OCI-LY3 (cell line): ENCODE results near the gene GPR37L1.

Source experiments
- H2AFZ ChIP-seq: fragments of 200-600, 300-600 bp; shearing (Covaris generic); 2 replicates; pipeline ENCODE4 v1.6.0; 2014; ENCODE audit warnings: antibody characterized with exemption, low read depth, low read length
- H3K27ac ChIP-seq: fragments of 200-600, 300-600 bp; sonication (generic); 2 replicates; pipeline ENCODE4 v1.5.1; 2014; ENCODE audit warnings: mild to moderate bottlenecking, low read length, moderate library complexity, mixed read lengths
- H3K27me3 ChIP-seq: fragments of 200-600, 300-600 bp; sonication (generic); 2 replicates; pipeline ENCODE4 v1.6.1; 2014; ENCODE audit warnings: low read depth, low read length, mixed read lengths
- H3K36me3 ChIP-seq: fragments of 200-600, 300-600 bp; sonication (generic); replicated peaks from 2 replicates; pipeline ENCODE3; 2014; ENCODE audit warnings: low read depth, low read length, mixed read lengths
- H3K4me1 ChIP-seq: fragments of 300-600, 200-600 bp; sonication (generic); 2 replicates; pipeline ENCODE4 v1.6.1; 2014; ENCODE audit warnings: low read length, mixed read lengths
- H3K4me2 ChIP-seq: fragments of 200-600, 300-600 bp; sonication (generic); 2 replicates; pipeline ENCODE4 v1.6.1; 2014; ENCODE audit warnings: low read length, mixed read lengths
- H3K4me3 ChIP-seq: fragments of 300-600, 200-600 bp; sonication (generic); 2 replicates; pipeline ENCODE4 v1.5.1; 2014; ENCODE audit warnings: antibody characterized with exemption, mild to moderate bottlenecking, low read length, moderate library complexity
- H3K79me2 ChIP-seq: fragments of 300-600, 200-600 bp; shearing (Covaris generic); 2 replicates; pipeline ENCODE4 v1.6.1; 2014; ENCODE audit warnings: mild to moderate bottlenecking, low read length, mixed read lengths
- H3K9ac ChIP-seq: fragments of 300-600, 200-600 bp; shearing (Covaris generic); 2 replicates; pipeline ENCODE4 v1.6.0; 2014; ENCODE audit warnings: mild to moderate bottlenecking, low read length, moderate library complexity
- H3K9me3 ChIP-seq: fragments of 200-600, 300-600 bp; shearing (Covaris generic); 2 replicates; pipeline ENCODE4 v1.6.1; 2014; ENCODE audit warnings: low read length, mixed read lengths; ENCODE audit not compliant: insufficient read depth
- H4K20me1 ChIP-seq: fragments of 200-600, 300-600 bp; sonication (generic); 2 replicates; pipeline ENCODE4 v1.6.1; 2016; ENCODE audit warnings: low read length, mixed read lengths; ENCODE audit not compliant: insufficient read depth
- CTCF ChIP-seq: fragments of 200-600, 300-600 bp; sonication (generic); IDR thresholded peaks from 2 replicates; pipeline ENCODE4 v1.5.1; 2014; ENCODE audit warnings: antibody characterized with exemption, low read length, low read depth
- EZH2phosphoT487 ChIP-seq: fragments of 200-600 bp; shearing (Covaris generic); IDR thresholded peaks from 2 replicates; pipeline ENCODE4 v1.6.1; 2018; ENCODE audit warnings: antibody characterized with exemption, mixed run types, low read depth

GPR37L1 gene

GRCh38 chr1:202085682-202086373 lies 36.9 kb upstream of the GPR37L1 start:
- Histone ChIP-seq H3K27ac (no peak overlapping the region), H2AFZ (no peak overlapping the region), H3K36me3 (no peaks in the 10 kb centered on the region), H3K9me3 (no peaks in the 10 kb centered on the region), H4K20me1 (no peaks in the 10 kb centered on the region), H3K4me2 (no peak overlapping the region), H3K9ac (no peak overlapping the region), H3K79me2 (no peaks in the 10 kb centered on the region), H3K4me1 (no peaks in the 10 kb centered on the region), H3K27me3 (peaks cover 8% of the 10 kb centered on the region; the same call in 1 of the 2 replicates), H3K4me3 (no peak overlapping the region)
- no peak for TF ChIP-seq EZH2phosphoT487
- no peak for TF ChIP-seq CTCF

- Histone ChIP-seq H3K9ac (no peak overlapping the region), H4K20me1 (no peaks in the 10 kb centered on the region), H3K79me2 (no peaks in the 10 kb centered on the region), H2AFZ (no peak overlapping the region), H3K4me2 (no peak overlapping the region), H3K9me3 (no peaks in the 10 kb centered on the region), H3K4me1 (no peaks in the 10 kb centered on the region), H3K27me3 (peaks cover 11% of the 10 kb centered on the region; the same call in 1 of the 2 replicates), H3K4me3 (no peak overlapping the region), H3K36me3 (no peaks in the 10 kb centered on the region), H3K27ac (no peak overlapping the region)
- no peak for TF ChIP-seq CTCF
- no peak for TF ChIP-seq EZH2phosphoT487
Observed at GRCh38 chr1:202086579-202087350, 36.0 kb upstream of the GPR37L1 start.

- H3K79me2 ChIP-seq = no peaks in the 10 kb centered on the region
- TF ChIP-seq CTCF (no peak), EZH2phosphoT487 (no peak)
- H3K27ac ChIP-seq = no peak overlapping the region
Observed at GRCh38 chr1:202088206-202088605, 34.5 kb upstream of the GPR37L1 start.

GRCh38 chr1:202090994-202091393 lies 31.7 kb upstream of the GPR37L1 start:
- Histone ChIP-seq H4K20me1 (no peaks in the 10 kb centered on the region), H3K79me2 (no peaks in the 10 kb centered on the region), H3K9ac (no peak overlapping the region), H3K9me3 (no peaks in the 10 kb centered on the region), H3K4me3 (no peak overlapping the region), H3K27ac (no peak overlapping the region), H3K4me1 (peaks cover 4% of the 10 kb centered on the region; the same call in 1 of the 2 replicates), H3K4me2 (no peak overlapping the region), H2AFZ (no peak overlapping the region), H3K36me3 (no peaks in the 10 kb centered on the region), H3K27me3 (peaks cover 16% of the 10 kb centered on the region)
- no peak for TF ChIP-seq EZH2phosphoT487
- TF ChIP-seq CTCF = peak; percentile 14; the same call in 1 of the 2 replicates

More at GRCh38 chr1:202088206-202088605, 34.5 kb upstream of the GPR37L1 start:
- H3K4me2 ChIP-seq = no peak overlapping the region
- H3K9ac ChIP-seq = no peak overlapping the region
- H3K9me3 ChIP-seq = no peaks in the 10 kb centered on the region
- H3K36me3 ChIP-seq = no peaks in the 10 kb centered on the region
- no peaks in the 10 kb centered on the region for H4K20me1 ChIP-seq
- no peak overlapping the region for H2AFZ ChIP-seq
- H3K4me3 ChIP-seq = no peak overlapping the region
- H3K4me1 ChIP-seq = peaks cover 1% of the 10 kb centered on the region; the same call in 1 of the 2 replicates
- peaks cover 16% of the 10 kb centered on the region for H3K27me3 ChIP-seq
